ENCODE data around the gene ZNF513. TPM values are rescaled to one million over a fixed set of nuclear protein-coding genes. Genes with fewer than 3 reads are reported as not detected.
A peak's percentile ranks its signal among the peaks of the same experiment; 100 is the strongest.

ZNF513 gene
- total and polyA plus RNA-seq, 2 donors (not counting 3 experiments of a cell fraction or from before 2014, with no cell fraction given): 19.0 to 30.6 TPM

GRCh38 chr2:27378096-27378808 lies 2.3 kb downstream of the ZNF513 start:
- H3K9ac ChIP-seq (replicated peaks; ENCODE audit: extremely low read depth, insufficient read depth, low read length): no peak overlapping the region
- H3K79me2 ChIP-seq (ENCODE audit: control insufficient read depth, insufficient read depth, low read length): peaks cover 21% of the 10 kb centered on the region
- BruUV-seq (replicated peaks): no TSS peak
- DNase-seq (ENCODE audit: low read depth, low spot score) (no peak), FAIRE-seq (no peak)
- no peaks in the 10 kb centered on the region for H3K9me1 ChIP-seq (replicated peaks; ENCODE audit: control insufficient read depth, extremely low read depth, insufficient read depth, low read length)
- H3K4me2 ChIP-seq (ENCODE audit: insufficient read depth, low read length): no peak overlapping the region
- H3K4me3 ChIP-seq (replicated peaks in 1 of 3; ENCODE audit: insufficient read depth in 1 of 3, low read depth in 1 of 3, low read length in 3 of 3): no peak overlapping the region
- H3K36me3 ChIP-seq (ENCODE audit: control insufficient read depth in 2 of 2, extremely low read depth in 1 of 2, insufficient read depth in 2 of 2, low read length in 2 of 2): peaks cover 24 to 54% of the 10 kb centered on the region in 2 experiments
- no peaks in the 10 kb centered on the region for H3K27me3 ChIP-seq (ENCODE audit: control insufficient read depth in 2 of 2, insufficient read depth in 2 of 2, low read length in 2 of 2)
- H3K9me3 ChIP-seq (replicated peaks; ENCODE audit: control insufficient read depth, insufficient read depth, low read length): no peaks in the 10 kb centered on the region
- CTCF ChIA-PET: no interaction called here
- no peak overlapping the region for H3K27ac ChIP-seq (ENCODE audit: insufficient read depth, low read depth, low read length)
- H2AFZ ChIP-seq (ENCODE audit: low read depth, low read length): no peak overlapping the region
- H3K4me1 ChIP-seq (ENCODE audit: control insufficient read depth, extremely low read depth, insufficient read depth, low read length): peaks cover 17% of the 10 kb centered on the region
- dilution Hi-C loops (cut with MboI; ENCODE audit: extremely low pct_ligation_motif_present, low sequenced_read_pairs): no loop called here
- intact Hi-C loops (cut with micrococcal nuclease): no loop called here
- no peaks in the 10 kb centered on the region for H4K20me1 ChIP-seq (replicated peaks; ENCODE audit: control insufficient read depth, extremely low read depth, insufficient read depth, low read length)
- no peak for TF ChIP-seq JUN (IDR thresholded peaks at IDR 0.05; ENCODE audit: borderline replicate concordance, insufficient read depth, insufficient read length, low read depth)
- TF ChIP-seq FOS (IDR thresholded peaks at IDR 0.05; ENCODE audit: borderline replicate concordance, insufficient read depth, low read length): no peak
- TF ChIP-seq MYC (IDR thresholded peaks at IDR 0.05; ENCODE audit: low read depth, low read length): no peak
- TF ChIP-seq, protein P1, sequence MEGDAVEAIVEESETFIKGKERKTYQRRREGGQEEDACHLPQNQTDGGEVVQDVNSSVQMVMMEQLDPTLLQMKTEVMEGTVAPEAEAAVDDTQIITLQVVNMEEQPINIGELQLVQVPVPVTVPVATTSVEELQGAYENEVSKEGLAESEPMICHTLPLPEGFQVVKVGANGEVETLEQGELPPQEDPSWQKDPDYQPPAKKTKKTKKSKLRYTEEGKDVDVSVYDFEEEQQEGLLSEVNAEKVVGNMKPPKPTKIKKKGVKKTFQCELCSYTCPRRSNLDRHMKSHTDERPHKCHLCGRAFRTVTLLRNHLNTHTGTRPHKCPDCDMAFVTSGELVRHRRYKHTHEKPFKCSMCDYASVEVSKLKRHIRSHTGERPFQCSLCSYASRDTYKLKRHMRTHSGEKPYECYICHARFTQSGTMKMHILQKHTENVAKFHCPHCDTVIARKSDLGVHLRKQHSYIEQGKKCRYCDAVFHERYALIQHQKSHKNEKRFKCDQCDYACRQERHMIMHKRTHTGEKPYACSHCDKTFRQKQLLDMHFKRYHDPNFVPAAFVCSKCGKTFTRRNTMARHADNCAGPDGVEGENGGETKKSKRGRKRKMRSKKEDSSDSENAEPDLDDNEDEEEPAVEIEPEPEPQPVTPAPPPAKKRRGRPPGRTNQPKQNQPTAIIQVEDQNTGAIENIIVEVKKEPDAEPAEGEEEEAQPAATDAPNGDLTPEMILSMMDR (IDR thresholded peaks at IDR 0.05; ENCODE audit: extremely low read depth in 1 of 2, insufficient read depth in 1 of 2, low read depth in 1 of 2, low read length in 2 of 2): peak in 1 of 2 donors; percentile 10
- peak; percentile 60 for TF ChIP-seq POLR2A (IDR thresholded peaks at IDR 0.05; ENCODE audit: low read depth, low read length)
- TF ChIP-seq EZH2 (IDR thresholded peaks at IDR 0.05; ENCODE audit: borderline replicate concordance, low read depth, low read length, severe bottlenecking): no peak
- TF ChIP-seq POLR2AphosphoS5 (IDR thresholded peaks at IDR 0.05; ENCODE audit: insufficient read depth, low read depth, low read length): peak; percentile 54
- TF ChIP-seq GATA2 (IDR thresholded peaks at IDR 0.05; ENCODE audit: insufficient read depth, insufficient read length, low read depth, low read length): no peak
- POLR2A ChIA-PET: no interaction called here

Measured in endothelial cell of umbilical vein (primary cell).